NOMO-1 treated with DMSO at 0.1 percent for 48 hours (cell line): ENCODE measurements around the gene RREB1.

Experiments used
- DNase-seq: peaks from one replicate; lab custom pipeline; 2025; ENCODE audit not compliant: unreplicated experiment; lab: John Stamatoyannopoulos, UW

Gene RREB1

GRCh38 chr6:7107578-7108195 lies at the start of gene RREB1:
Gene RREB1 (plus strand): TSS chr6:7107961. CDS start chr6:7181912, 73,951 bp downstream.
- DNase-seq: peak; percentile 69

DNA sequence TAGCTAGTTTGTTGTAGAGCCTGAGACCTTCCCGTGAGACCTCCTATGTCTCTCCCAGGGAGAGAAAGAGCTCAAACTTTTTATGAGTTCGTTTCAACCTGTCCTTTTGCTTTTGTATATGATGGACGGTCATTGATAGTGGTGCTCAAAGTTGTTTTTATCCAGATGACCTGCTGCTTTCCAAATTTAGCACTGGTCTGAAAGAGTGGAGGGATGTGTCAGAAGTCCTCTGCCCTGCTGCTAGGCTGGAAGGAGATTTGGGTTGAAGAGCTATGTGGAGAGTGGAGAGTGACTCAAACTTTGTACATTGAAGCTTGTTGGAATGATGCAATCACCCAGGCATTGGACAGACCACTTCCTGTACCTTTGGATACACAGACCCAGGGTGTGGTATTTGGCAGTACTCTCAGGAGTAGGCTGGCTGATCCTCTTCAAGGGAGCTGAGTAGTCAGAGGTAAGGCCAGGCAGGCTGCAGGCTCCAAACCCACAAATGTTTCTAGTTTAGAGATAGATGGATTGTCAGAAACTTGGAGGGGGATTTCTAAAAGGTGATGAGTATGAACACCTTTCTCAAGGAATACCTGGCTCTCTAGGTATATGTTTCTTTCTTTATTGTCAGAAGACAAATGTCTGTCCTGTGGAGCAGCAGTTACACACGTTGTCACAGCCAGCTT lies 49.4 kb upstream of the RREB1 start:
- peak; percentile 94 for DNase-seq

GRCh38 chr6:7060769-7061516 lies 46.8 kb upstream of the RREB1 start:
- no peak for DNase-seq

GRCh38 chr6:7062451-7063162 lies 45.2 kb upstream of the RREB1 start:
- no peak for DNase-seq

- DNase-seq: no peak
These were observed 40.5 kb upstream of the RREB1 start for GRCh38 chr6:7067305-7067704.

DNA sequence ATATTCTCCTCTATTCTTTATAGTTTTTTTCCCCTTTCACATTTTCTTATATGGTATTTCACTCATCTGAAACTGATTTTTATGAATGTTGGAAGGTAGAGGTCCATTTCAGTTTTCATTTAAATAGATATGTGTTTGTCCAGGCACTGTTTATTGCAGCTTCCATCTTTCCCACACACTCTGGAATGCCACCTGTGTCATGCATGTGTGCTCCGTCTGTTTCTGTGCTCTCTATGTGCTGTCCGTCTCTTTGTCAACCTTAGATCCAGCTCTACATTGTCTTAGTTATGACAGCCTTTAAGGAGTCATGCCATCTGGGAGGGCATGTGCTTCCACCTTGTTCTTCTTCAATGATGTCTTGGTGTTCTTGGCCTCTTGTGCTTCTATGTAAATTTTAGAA lies 36.4 kb upstream of the RREB1 start:
- no peak for DNase-seq

DNA sequence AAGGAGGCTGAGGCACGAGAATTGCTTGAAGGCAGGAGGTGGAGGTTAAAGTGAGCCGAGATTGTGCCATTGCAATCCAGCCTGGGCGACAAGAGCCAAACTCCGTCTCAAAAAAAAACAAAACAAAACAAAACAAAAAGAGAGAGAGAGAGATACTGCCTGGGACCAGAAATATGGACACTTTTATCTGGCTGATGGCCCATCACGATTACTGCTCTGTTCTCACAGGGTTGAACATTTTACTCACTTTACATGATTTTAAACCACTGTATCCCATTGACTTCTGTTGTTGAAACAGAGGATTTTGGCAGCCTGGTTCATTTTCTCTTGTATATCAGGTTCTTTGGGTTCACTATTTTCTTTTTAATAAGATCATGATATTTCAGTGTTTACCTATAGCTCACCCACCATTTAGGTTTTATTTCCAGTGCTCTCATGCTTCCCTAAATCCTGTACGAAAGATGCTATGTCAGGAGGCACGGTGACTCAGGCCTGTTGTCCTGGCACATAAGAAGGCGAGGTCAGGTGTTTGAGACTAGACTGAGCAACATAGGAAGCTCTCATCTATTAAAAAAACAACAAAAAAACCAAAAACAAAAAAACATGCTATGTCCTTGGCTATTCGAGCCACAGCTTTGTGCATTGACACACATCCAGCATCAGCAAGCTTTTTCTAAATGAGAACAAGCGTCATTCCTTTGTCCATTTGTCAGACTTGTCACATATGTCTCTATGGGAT lies 34.5 kb upstream of the RREB1 start:
- DNase-seq: no peak

DNA sequence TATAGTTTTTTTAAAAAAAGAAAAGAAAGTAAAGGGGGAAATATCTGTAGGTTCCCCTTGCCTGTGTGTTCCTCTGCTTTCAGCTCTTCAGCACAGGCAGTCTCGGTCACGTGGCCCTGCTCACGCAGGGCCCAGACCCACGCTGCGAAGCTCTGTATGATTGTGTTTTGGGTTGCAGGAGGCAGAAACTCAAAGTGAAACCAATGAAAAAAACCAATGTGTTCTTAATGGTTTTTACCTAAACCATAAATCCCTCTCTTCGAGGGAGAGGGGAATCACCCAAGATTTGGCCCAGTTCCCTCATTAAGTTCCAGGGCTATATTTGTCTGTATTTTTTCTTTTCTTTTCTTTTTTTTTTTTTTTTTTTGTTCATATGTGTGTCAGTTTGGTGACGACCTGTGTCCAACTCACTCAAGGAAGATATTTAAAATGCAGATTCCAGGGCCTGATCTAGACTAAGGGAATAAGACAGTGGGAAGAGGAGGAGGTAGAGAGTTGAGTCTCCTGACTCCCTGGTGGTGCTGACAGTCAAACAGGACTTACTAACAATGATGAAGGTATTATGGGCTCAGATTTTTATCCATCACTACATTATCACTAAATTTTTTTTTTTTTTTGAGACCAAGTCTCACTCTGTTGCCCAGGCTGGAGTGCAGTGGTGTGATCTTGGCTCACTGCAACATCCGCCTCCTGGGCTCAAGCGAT lies 33.8 kb upstream of the RREB1 start:
- DNase-seq: peak; percentile 42

DNA sequence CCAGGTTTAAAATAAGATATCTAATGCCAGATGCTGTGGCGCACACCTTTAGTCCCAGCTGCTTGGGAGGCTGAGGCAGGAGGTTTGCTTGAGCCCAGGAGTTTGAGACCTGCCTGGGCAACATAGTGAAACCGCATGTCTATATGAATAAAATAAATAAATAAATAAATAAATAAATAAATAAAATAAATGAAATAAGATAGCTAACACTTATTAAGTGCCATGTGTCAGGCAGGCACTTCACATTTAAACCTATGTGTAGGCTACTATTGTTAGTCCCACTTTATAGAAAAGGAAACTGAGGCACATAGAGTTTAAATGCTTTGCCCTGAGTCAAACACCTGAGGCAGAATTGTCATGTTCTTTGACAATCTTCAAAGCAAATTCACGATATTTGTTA lies 32.9 kb upstream of the RREB1 start:
- DNase-seq: no peak

DNA sequence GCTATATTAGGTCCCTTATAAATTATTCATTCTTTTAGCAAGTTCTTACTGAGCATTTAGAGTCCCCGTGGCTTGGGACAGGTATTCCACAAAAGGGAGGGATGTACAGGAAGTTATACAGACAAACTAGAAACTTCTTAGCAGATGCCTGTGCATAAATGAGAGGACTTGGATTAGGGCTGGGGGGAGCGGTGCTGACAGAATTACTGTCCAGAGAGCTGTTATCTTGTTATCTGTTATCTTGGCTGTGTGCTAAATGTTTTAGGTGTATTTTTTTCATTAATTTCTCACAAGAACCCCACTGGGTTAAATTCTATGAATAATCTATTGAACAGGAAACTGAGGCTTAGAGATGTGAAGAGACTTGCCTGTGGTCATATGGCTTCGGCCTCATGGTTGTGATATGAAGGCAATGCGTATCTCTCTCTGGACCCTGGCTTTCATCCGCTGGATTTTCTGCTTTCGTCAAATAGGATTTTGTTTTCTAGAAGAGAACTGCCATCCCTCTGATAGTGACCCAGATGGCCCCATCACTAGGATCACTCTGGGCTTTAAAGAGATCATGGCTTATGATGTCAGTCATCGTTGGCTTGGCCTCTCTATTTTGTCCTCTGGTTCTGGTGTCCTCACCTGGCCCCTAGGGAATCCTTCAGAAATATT lies 32.3 kb upstream of the RREB1 start:
- no peak for DNase-seq

GRCh38 chr6:7077856-7078255 lies 29.9 kb upstream of the RREB1 start:
- DNase-seq: no peak

GRCh38 chr6:7078856-7079255 lies 28.9 kb upstream of the RREB1 start:
- no peak for DNase-seq

DNA sequence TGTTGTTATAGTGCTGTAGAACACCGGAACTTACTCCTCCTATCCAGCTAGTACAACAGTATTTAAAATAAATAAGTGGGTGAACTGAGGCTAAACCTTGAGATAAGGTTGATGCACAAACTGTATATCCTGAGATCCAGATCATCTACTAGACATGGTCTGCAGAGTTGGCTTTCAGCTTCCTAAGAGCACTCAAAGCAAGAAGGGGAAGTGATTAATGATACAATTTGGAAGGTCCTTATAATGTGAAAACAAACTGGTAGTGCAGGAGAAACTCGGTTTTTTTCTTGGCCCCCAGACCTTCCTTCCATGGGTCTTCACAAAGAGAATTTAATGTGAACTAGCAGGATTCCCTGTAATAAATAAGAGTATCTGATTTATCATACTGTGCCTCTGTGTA lies 27.4 kb upstream of the RREB1 start:
- peak; percentile 43 for DNase-seq

DNA sequence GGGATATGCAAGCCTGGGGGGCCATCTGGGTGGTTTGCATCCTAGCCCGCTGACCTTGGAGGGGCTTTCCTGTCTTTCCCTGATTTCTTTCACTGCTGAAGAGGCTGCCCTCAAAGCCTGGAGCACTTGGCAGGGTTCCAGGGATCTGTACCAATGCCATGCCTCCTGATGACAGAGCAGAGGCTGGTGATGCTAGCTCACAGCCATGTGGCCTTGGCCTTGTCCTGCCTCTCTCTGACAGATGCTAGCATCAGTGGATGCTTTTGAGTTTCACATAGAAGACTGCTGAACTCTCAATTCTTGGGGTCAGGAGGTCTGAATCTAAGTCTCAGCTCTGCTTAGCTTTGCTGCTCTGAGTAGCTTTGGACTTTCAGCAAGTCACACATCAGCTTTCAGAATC lies 21.9 kb upstream of the RREB1 start:
- no peak for DNase-seq

DNA sequence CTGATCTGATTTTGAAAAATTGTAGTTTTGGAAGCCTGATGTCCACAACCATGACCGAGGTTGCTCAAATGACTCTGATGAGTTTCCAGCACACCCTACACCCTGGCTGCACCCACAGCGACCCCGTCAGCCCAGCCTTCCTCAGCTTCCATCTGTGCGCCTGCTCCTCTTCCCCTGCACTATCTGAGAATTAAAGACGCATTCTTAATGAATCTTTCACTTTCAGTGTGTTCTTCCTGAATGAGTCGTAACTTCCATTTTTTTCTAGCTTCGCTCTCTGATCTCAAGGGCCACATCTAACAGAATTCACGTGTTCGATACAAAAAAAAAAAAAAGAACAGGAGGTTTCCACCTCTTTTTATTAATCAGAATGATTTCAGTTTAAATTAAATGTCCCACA lies 21.3 kb upstream of the RREB1 start:
- peak; percentile 92 for DNase-seq

- DNase-seq: peak; percentile 60
These were observed 20.7 kb upstream of the RREB1 start for GRCh38 chr6:7087066-7087465.

- peak; percentile 40 for DNase-seq
These were observed 20.2 kb upstream of the RREB1 start for GRCh38 chr6:7087491-7087979.

GRCh38 chr6:7088076-7088742 lies 19.6 kb upstream of the RREB1 start:
- DNase-seq: no peak

GRCh38 chr6:7098993-7099392 lies 8.8 kb upstream of the RREB1 start:
- DNase-seq: no peak
